HG03432 (cell line): ENCODE measurements around the gene CLPSL1.
"Not testable (repeated sequence)": the region's sequence is repeated elsewhere in the genome, so short reads cannot be mapped to it uniquely, and the experiment has no call there.

Experiments
- ATAC-seq: cut with Tn5 transposase; IDR thresholded peaks from one replicate; pipeline ENCODE4 v1.9.1; 2021; ENCODE audit warnings: mild to moderate bottlenecking, moderate library complexity; ENCODE audit not compliant: unreplicated experiment

The CLPSL1 gene, protein sequence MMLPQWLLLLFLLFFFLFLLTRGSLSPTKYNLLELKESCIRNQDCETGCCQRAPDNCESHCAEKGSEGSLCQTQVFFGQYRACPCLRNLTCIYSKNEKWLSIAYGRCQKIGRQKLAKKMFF

DNA sequence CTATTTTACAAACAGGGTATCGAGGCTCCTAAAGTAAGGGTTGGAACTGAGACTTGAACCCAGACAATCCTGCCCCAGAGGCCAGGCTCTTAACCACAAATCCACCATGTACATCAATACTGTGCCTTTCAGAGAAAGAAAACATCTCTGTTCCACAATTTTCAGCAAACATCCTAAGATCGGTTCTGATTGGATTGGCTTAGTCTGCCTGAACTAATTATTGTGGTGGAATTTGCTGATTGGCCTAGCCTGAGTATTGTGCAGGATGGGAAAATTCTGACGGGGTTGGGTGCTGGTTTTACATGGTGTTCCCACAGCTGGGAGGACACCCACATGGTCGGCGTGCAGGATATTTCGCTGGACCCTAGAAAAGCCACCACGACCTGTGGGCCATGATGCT is at the start of gene CLPSL1:
Gene CLPSL1 (plus strand): TSS at position 301 of the 400 bp plus-strand sequence. CDS start 92 bp downstream, at position 393.
- ATAC-seq: no peak

DNA sequence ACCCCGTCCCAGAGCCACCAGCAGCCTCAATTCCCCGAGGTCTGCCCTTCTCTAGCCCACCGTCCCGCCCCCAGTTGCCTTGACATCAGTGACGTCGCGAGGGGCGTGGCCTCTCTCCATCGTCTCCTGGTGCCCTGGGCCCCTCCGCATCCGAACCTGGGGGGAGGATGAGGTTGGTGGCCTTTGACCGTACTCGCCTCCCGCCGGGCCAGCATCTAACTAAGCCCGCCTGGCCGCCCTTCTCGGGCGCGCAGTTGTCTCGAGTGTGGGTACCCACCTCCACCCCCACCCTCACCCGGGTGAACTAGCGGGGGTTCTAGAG is 49.4 kb upstream of the CLPSL1 start:
- peak; percentile 61 for ATAC-seq

DNA sequence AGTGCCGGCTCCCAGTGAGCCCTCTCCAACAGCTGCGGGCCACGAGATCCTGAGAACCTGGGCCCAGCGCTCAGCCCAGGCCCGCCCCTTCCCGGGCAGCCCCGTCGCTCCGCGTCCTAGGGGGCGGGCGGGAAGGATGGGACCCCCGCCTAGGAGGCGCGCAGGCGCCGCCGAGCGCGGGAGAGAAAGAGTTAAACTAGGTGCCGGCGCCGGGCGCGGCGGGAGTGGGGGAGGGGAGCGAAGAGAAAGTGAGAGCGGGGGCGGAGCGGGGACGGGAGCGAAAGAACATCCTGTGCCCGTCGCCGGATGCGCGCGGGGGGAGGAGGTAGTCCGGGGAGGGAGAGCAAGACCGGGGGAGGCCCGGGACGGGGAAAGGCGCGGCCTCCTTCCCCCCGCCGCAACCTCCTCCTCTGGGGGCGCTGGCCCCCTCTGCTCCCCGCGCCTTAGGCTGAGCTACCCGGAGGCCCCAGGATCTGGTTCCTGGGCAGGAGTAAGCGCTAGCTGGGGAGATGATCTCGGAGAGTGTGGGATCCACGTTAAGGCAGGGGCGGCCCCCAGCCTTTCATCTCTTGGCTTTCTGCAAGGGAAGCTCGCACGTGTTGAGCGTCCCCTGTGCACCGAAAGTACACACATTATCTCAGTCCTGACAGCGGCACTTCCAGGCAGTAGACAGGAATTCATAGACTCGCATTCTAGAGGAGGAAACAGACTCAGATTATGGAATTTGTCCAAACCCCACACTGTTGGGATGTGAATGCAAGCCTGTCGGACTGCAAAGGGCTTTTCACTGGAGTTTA is 48.9 kb upstream of the CLPSL1 start:
- peak; percentile 51 for ATAC-seq

DNA sequence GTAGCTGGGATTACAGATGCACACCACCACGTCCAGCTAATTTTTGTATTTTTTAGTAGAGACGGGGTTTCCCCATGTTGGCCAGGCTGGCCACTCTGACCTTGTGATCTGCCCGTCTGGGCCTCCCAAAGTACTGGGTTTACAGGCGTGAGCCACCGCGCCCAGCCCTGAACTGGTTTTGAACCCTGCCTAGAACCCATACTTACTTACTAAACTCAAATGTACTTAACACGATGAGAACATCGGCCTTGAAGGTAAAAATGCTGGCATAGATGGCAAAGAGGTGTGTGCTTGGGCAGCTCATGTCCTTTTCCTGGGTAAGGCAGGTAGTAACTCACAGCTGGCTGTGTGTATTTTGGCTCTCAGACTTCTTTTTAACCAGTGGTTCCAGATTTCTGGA is 47.2 kb upstream of the CLPSL1 start:
- ATAC-seq: no peak

DNA sequence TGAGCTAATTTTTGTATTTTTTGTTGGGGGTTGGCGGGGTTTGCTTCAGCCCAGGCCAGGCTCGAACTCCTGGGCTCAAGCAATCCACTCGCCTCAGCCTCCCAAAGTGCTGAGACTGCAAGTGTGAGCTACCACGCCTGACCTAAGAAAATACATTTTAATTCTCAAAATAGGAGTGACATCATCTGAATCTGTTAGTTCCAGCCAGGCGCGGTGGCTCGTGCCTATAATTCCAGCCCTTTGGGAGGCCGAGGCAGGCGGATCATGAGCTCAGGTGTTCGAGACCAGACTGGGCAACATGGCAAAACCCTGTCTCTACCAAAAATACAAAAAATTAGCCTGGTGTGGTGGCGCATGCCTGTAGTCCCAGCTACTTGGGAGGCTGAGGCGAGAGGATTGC is 46.5 kb upstream of the CLPSL1 start:
- not testable (repeated sequence) for ATAC-seq

DNA sequence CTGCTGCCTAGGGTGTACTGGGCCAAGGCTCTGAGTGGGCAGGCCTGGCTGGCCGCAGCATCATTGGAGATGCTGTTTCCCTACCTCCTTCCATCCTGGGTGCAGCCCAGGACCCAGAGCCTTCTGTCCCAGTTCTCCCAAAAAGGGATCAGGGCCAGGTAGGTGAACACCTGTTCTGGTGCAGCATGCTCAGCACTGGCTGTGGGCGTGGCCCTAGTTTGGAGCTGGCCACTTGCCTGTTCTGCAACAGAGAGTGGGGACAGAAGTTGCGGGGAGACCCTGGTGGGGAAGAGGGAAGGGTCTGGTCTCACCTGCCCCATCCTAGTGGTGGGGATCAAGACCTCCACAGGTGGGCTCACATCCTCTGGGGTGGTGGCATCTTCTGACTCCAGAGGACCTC is 45.4 kb upstream of the CLPSL1 start:
- no peak for ATAC-seq

DNA sequence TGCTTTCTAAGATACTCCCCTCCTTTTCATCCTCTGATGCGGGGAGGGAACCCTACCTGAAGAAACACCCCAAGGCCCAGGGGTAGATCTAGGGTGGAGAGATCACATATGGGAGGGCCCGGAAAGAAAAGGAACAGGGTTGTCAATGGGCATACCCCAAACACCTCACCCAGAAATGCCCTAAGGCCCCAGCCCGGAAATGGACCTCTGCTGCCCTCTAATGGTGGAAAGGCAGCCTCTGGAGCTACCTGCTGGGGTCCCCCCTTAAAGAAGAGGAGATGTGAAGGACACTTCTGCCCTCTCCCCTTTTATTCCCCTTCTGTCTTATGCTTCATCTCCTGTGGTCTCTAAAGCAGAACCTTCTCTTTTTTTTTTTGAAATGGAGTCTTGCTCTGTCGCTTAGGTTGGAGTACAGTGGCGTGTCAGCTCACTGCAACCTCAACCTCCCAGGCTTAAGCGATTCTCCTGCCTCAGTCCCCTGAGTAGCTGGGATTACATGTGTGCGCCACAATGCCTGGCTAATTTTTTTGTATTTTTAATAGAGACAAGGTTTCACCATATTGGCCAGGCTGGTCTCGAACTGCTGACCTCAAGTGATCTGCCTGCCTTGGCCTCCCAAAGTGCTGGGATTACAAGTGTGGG is 44.4 kb upstream of the CLPSL1 start:
- ATAC-seq: no peak

DNA sequence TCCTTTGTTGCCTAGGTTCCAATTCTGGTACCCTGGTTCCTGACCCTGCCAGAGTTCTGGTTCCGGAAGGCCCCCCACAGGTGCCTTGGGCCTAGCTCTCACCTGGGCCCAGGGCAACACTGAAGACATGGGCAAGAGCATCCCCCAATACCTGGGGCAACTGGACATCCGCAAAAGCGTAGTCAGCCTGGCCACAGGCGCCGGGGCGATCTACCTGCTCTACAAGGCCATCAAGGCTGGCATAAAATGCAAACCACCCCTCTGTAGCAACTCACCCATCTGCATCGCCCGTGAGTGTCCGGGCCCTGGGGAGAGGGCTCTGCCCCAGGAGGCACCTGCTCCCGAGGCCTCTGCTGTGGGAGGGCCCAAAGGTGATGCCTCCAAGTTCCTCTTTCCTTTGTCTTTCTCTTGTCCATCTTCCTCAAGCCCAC is 43.8 kb upstream of the CLPSL1 start, which contains the start of gene ARMC12:
Gene ARMC12 (plus strand): TSS at position 51 of the 431 bp plus-strand sequence. CDS start 77 bp downstream, at position 128.
- ATAC-seq: no peak

DNA sequence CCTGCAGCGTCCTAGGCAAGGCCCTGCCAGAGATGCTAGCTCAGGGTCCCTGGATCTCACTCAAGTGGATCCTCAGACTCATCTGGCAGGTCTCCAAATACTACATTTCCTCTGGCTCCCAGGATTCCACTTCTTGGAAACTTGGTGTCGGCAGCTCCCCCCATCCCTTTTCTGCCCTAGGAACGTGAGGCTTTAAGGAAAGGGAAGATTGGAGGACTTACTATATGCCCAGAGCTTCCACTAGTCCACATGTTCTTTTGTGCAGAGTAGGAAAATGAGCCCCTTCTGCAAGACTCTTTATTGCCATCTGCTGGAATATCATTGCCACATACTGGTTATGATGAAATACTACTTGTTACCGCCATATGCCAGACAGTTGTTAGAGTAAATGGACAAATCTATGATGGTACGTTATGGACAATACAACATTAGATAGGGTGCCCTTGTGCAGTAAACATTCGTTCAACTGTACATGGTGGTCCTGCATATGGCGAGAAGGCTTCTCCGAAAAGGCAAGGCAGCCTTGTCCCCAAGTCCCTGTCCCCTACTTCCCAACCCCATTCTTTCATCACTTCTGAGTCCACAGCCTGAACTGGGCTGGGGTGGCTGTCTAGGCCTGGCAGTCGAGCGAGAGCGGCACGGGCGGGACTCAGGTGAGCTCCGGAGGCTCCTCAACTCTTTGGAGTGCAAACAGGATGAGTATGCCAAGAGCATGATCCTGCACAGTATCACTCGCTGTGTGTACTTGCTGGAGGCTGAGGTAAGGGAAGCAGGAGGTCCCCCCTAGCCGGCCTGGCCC is 43.2 kb upstream of the CLPSL1 start:
- peak; percentile 51 for ATAC-seq

DNA sequence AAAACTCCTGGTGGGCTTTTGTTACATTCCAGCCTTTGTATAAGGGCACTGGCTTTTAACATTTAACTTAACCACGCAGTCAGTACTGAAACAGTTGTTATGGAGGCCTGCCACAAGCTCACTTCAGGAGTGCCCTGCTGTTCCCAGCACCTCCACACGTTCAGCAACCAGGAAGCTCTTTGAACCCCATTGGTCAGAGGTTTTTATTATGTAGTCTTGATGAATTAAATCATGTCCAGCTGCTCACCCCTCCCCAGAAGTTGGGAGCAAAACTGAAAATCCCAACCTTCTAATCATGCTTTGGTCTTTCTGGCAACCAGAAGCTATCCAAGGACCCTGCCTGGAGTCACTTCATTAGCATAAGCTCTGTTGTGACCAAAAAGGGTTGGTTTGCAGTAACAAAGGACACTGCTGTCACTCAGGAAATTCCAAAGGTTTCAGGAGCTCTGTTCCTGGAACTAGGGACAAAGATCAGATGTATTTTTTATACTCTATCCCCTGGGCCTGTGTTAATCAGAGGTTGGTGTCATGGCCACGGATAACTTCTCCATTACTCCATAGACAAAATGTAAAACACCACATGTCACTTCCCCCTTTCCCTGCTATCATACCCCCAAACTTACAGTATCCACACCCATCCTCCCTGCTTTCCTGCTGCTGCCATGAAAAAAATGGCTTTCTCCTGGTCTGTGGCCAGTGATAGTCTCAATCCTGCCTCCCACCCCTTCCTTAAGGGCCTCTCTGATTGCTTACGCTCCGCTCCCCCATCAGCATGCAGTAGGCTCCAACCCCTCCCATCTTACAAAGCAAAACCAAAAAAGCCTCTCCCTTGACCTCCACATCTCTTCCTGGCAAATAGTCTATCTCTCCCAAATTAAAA is 40.9 kb upstream of the CLPSL1 start:
- no peak for ATAC-seq

DNA sequence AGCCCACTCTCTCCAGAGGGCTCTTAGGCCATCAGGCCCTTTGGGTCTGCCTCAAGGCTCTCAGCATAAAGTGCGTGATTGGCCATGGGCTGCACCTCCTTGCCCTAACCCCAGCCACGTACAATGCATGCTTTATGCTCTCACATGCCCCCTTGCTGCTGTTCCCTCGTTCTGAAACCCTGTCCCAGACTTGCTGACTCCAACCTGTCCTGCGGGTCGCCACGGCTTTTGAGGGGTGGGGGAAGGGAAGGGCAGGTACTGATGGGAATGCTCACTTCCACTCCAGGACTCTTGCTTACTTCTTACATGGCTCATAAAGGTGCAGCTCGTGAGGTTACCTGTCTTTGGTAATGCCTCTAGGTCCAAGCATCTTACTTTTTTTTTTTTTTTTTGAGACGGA is 38.0 kb upstream of the CLPSL1 start:
- ATAC-seq: no peak

DNA sequence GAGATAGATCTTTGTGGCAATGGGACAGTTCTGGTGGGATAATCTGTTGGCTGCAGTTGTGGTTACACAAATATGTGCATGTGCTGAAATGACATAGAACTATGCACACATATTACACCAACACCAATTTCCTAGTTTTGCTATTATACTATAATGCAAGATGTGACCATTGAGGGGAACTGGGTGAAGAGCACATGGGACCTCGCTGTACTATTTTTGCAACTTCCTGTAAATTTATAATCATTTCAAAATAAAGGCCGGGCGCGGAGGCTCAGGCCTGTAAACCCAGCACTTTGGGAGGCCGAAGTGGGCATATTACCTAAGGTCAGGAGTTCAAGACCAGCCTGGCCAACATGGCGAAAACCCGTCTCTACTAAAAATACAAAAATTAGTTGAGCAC is 35.3 kb upstream of the CLPSL1 start:
- no peak for ATAC-seq

DNA sequence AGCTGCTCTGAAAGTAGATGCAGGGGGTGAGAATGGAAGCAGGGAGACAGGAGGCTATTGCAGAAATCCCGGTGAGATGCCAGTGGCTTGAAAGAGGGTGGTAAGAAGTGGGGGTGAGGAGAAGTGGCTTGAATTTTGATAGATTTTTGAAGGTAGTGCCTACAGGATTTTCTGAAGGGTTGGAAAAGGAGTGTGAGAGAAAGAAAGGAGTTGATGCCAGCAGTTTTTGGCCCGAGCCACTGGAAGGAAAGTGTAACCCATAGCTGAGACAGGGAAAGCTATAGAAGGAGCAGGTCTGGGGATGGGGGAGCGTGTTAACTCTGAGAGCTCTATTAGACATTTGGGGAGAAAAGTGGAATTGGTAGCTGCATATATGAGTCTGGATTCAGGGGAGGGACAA is 34.3 kb upstream of the CLPSL1 start:
- no peak for ATAC-seq

DNA sequence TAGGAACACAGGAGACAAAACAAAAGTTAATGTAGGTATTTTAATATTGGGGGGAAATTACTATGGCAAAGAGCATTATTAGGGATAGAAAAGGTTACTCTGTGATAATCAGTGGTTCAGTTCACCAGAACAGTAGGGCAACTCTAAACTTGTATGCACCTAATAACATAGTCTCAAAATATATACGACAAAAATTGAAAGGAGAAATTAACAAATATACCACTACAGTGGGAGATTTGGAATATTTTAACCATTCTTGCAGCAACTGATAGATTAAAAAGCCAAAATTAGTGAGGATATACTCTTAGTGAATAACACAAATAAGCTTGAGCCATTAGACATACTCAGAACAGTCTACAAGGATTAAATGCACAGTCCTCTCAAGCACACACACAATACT is 32.9 kb upstream of the CLPSL1 start:
- ATAC-seq: no peak

DNA sequence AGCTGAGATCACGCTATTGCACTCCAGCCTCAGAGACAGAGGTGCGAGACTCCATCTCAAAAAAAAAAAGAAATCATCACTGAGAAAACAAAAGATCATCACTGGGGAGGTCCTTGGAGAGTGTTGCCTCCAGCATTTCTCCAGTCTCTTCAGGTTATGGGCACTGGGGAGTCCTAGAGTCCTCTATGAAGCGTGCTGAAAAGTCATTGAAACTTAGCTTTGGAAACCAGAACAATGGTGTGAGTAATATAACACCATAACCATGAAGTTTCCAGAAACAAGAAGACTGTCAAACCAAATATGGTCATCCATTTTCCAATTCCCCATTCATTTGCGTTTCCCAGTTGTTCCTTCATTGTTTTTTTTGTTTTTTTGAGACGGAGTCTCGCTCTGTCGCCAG is 30.3 kb upstream of the CLPSL1 start:
- no peak for ATAC-seq

DNA sequence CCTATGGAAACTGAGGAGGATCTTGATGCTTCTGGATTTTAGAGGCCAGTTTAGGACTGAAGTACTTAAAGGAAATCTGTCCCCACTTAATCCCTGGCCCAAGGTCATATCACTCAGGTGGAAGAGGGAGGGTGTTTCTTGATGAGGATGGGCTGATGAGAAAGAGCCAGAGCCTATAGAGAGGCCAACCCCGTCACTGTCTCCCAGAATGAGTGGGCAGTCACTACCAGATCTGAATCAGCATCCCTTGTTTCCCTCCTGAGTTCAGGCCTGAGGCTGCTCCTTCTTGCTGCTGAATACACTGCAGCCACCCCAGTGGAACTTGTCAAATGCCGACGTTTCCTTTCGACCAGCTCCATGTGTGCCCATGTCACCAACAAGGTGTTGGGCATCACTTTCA is 29.2 kb upstream of the CLPSL1 start:
- no peak for ATAC-seq

DNA sequence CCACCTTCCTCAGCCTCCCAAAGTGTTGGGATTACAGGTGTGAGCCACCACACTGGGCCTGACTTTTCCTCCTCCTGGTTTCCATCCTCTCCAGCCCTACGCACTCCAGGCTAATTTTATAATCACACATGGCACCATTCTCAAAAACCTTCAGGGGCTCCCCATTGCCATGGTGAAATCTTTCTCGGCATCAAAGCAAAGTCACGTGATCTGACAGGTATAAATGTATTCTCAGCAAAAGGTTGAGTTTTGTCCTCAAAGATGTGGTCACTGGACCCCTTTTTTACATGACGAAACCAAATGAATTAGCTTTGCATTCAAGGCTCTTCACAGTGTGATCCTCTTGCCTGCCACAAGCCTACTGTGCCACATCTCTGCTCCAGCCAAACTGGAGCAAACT is 28.5 kb upstream of the CLPSL1 start:
- ATAC-seq: no peak

DNA sequence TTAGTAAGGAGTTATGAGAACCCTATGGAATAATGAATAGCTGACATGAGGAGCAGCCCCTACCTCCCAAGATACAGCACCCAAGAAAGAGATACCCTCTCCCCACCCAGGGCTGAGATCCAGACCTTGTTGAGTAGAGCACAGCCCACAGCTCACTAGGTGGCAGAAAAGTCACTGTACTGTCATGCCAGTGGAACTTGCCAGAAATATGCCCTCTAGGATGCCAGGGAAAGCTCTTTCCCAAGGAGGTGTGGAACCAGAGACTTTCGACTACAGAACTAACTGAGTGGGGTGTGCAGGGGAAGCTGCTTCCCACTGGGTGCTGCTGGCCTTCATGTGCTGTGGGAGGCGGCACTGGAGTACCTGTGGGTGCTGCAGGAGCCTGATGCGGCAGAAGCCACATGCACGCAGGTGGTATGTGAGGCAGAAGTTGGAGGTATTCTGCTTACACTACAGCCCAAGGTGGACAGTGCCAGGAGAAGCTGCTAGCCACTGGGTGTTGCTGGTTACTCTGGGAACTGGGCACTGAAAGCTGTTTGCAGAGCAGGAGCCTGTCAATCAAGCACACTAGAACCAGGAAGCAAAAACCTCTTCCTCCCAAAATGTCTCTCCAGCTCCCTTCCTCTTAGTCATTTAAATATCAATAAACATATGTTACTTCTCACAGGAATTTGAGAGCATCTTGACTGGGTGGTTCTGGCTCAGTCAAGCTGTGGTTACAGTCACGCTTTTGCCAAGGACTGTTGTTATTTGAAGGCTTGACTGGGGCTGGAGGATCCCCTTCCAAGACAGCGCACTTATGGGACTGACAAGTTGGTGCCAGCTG is 26.2 kb upstream of the CLPSL1 start:
- ATAC-seq: no peak

DNA sequence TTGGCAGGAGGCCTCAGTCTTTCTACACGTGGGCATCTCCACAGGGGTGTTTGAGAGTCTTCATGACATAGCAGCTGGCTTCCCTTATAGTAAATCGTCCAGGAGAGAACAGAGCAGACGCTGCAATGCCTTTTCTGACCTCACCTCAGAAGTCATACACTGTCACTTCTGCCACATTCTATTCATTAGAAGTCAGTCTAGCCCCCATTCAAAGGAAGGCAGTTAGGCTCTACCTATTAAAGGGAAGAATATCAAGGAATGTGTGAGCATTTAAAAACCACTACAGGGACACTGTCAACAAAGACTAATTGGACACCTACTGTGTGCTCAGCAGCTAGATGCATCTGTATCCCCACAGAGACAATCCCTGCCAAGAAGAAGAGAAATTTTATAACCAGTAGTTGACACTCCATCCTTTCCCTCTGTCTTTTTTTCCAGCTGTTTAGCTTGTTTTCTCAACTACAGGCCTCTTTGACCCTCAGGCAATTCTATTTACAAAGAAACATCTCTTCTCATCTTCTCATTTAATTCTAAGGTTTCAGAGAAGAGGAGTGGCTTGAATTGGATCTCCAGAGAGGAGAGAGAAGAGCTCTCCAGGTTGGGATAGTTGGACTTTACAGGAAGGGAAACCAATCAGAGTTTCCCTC is 25.4 kb upstream of the CLPSL1 start:
- no peak for ATAC-seq
